Panc1 (cell line): Measurements from ENCODE around the gene TRAPPC10. TPM values are rescaled to one million over a fixed set of nuclear protein-coding genes. Genes with fewer than 3 reads are reported as not detected.

ENCODE experiments used
- ATAC-seq: fragments of 200-7000 bp; cut with Tn5 transposase; 2 replicates; pipeline ENCODE4 v1.9.1; 2020; ENCODE audit warnings: mild to moderate bottlenecking, moderate library complexity
- BruUV-seq: library from RNA; stranded (reverse); fragments of 400-500 nt; replicated peaks from 2 replicates; lab custom pipeline; 2021; lab: Mats Ljungman, UMichigan
- CTCF ChIA-PET: fragments of 300-600 bp; sonication (Branson Sonifier 250); formaldehyde crosslinking; loops from one replicate; lab custom pipeline; 2022; ENCODE audit warnings: antibody characterized with exemption; lab: Charles Lee
- POLR2A ChIA-PET: fragments of 300-600 bp; sonication (Branson Sonifier 250); formaldehyde crosslinking; loops from one replicate; lab custom pipeline; 2022; ENCODE audit warnings: antibody characterized with exemption; lab: Charles Lee
- DNase-seq: peaks from one replicate; pipeline ENCODE4 v3.0.0-alpha.2; 2010; ENCODE audit warnings: low read depth, low spot score
- H3K27ac ChIP-seq: 2 replicates; pipeline ENCODE4 v1.5.1; 2011; ENCODE audit warnings: mild to moderate bottlenecking, low read length, inconsistent platforms
- H3K27me3 ChIP-seq: fragments of 200-500 bp; sonication (Bioruptor generic); 2 replicates; pipeline ENCODE4 v1.6.0; 2014; ENCODE audit warnings: low read length, inconsistent platforms; ENCODE audit not compliant: control insufficient read depth, insufficient read depth
- H3K36me3 ChIP-seq: fragments of 200-500 bp; sonication (Bioruptor generic); 2 replicates; pipeline ENCODE4 v1.5.1; 2014; ENCODE audit warnings: inconsistent platforms, mild to moderate bottlenecking, low read length, moderate library complexity; ENCODE audit not compliant: control insufficient read depth, insufficient read depth
- H3K4me1 ChIP-seq: 2 replicates; pipeline ENCODE4 v1.5.1; 2011; ENCODE audit warnings: inconsistent platforms, mild to moderate bottlenecking, low read length, moderate library complexity; ENCODE audit not compliant: control insufficient read depth, insufficient read depth
- H3K4me3 ChIP-seq, 2 experiments: 2 replicates each; pipeline ENCODE4 v1.5.1; 2011 to 2012; ENCODE audit warnings: low read depth in 2 of 2, low read length in 2 of 2, mild to moderate bottlenecking in 2 of 2, inconsistent platforms in 1 of 2, moderate library complexity in 1 of 2
- H3K9me3 ChIP-seq: fragments of 200-500 bp; sonication (Bioruptor generic); 2 replicates; pipeline ENCODE4 v1.5.1; 2014; ENCODE audit warnings: low read depth, mild to moderate bottlenecking, inconsistent platforms, low read length, moderate library complexity; ENCODE audit not compliant: control insufficient read depth, insufficient read depth
- POLR2AphosphoS5 ChIP-seq: IDR thresholded peaks from 2 replicates; pipeline ENCODE4 v1.6.1; 2012; ENCODE audit warnings: mild to moderate bottlenecking, low read depth, low read length, moderate library complexity
- SIN3A ChIP-seq: IDR thresholded peaks from 2 replicates; pipeline ENCODE4 v1.6.1; 2012; ENCODE audit warnings: low read depth, mild to moderate bottlenecking, low read length, moderate library complexity, borderline replicate concordance; ENCODE audit not compliant: insufficient read depth
- TCF7L2 ChIP-seq: IDR thresholded peaks from 2 replicates; pipeline ENCODE4 v1.6.1; 2011; ENCODE audit warnings: mild to moderate bottlenecking, low read depth, low read length, inconsistent platforms
- in situ Hi-C: cut with HindIII; loops from 2 replicates; pipeline ENCODE4 v1.10.0; 2016; ENCODE audit warnings: low sequenced_read_pairs, low pct_unique_long_range_greater_than_20kb
- intact Hi-C: fragments of 100-400 bp; cut with micrococcal nuclease; formaldehyde crosslinking; loops from one replicate; pipeline ENCODE4 v1.10.0; 2022; ENCODE audit not compliant: unreplicated experiment
- total RNA-seq: library from RNA; stranded (reverse); gene quantifications from one replicate; pipeline ENCODE4 v1.2.1, GENCODE V29; 2021; ENCODE audit not compliant: unreplicated experiment
- TF ChIP-seq, protein P1 (sequence below), 2 experiments: IDR thresholded peaks; 2 replicates each; pipeline ENCODE4 v1.6.1; 2011 to 2012; ENCODE audit warnings: low read depth in 2 of 2, control low read depth in 1 of 2, low read length in 1 of 2, mild to moderate bottlenecking in 1 of 2, moderate library complexity in 1 of 2; ENCODE audit not compliant: insufficient read depth in 1 of 2
- TF ChIP-seq, protein P2 (sequence below): fragments of 450-650 bp; IDR thresholded peaks from 2 replicates; pipeline ENCODE4 v1.5.1; 2017; ENCODE audit warnings: mild to moderate bottlenecking

The TRAPPC10 gene
- total RNA-seq, 1 experiment from 2014 or later: 34.5 TPM

DNA sequence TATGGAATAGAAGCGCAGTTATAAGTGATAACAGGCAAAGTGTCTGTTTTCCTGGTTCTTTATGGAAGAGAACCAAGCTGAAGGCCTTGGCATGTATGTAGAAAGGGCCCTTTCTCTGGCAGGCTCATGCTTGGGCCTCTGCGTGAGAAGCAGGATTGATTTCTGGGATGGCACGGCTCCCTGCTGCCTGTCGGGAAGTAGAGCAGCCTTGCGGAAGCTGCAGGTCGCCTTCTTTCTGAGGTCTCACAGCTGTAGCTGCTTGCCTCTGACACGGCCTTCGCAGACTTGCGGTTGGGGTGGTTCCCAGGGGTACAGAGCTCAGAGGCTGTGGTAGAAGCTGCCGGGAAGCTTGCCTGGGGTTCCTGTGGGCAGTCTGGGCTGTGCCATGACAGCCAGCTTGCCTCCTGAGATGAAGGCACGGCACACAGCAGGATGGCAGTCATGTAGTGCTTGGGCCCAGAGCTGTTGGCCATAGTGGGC lies 39.4 kb downstream of the TRAPPC10 start:
- intact Hi-C loops: no loop called here
- Histone ChIP-seq H3K36me3 (no peaks in the 10 kb centered on the region), H3K27me3 (no peaks in the 10 kb centered on the region), H3K4me3 (no peak overlapping the region), H3K27ac (no peak overlapping the region), H3K4me1 (no peaks in the 10 kb centered on the region), H3K9me3 (no peaks in the 10 kb centered on the region)
- TF ChIP-seq TCF7L2 (no peak), POLR2AphosphoS5 (no peak), SIN3A (no peak)
- TF ChIP-seq, protein P1, sequence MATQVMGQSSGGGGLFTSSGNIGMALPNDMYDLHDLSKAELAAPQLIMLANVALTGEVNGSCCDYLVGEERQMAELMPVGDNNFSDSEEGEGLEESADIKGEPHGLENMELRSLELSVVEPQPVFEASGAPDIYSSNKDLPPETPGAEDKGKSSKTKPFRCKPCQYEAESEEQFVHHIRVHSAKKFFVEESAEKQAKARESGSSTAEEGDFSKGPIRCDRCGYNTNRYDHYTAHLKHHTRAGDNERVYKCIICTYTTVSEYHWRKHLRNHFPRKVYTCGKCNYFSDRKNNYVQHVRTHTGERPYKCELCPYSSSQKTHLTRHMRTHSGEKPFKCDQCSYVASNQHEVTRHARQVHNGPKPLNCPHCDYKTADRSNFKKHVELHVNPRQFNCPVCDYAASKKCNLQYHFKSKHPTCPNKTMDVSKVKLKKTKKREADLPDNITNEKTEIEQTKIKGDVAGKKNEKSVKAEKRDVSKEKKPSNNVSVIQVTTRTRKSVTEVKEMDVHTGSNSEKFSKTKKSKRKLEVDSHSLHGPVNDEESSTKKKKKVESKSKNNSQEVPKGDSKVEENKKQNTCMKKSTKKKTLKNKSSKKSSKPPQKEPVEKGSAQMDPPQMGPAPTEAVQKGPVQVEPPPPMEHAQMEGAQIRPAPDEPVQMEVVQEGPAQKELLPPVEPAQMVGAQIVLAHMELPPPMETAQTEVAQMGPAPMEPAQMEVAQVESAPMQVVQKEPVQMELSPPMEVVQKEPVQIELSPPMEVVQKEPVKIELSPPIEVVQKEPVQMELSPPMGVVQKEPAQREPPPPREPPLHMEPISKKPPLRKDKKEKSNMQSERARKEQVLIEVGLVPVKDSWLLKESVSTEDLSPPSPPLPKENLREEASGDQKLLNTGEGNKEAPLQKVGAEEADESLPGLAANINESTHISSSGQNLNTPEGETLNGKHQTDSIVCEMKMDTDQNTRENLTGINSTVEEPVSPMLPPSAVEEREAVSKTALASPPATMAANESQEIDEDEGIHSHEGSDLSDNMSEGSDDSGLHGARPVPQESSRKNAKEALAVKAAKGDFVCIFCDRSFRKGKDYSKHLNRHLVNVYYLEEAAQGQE (IDR thresholded peaks at IDR 0.05; ENCODE audit: insufficient read depth in 1 of 2, low read depth in 2 of 2, low read length in 1 of 2): no peak
- TF ChIP-seq, protein P2, sequence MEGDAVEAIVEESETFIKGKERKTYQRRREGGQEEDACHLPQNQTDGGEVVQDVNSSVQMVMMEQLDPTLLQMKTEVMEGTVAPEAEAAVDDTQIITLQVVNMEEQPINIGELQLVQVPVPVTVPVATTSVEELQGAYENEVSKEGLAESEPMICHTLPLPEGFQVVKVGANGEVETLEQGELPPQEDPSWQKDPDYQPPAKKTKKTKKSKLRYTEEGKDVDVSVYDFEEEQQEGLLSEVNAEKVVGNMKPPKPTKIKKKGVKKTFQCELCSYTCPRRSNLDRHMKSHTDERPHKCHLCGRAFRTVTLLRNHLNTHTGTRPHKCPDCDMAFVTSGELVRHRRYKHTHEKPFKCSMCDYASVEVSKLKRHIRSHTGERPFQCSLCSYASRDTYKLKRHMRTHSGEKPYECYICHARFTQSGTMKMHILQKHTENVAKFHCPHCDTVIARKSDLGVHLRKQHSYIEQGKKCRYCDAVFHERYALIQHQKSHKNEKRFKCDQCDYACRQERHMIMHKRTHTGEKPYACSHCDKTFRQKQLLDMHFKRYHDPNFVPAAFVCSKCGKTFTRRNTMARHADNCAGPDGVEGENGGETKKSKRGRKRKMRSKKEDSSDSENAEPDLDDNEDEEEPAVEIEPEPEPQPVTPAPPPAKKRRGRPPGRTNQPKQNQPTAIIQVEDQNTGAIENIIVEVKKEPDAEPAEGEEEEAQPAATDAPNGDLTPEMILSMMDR: no peak
- DNase-seq (no peak), ATAC-seq (no peak)
- in situ Hi-C loops: no loop called here
- CTCF ChIA-PET: no interaction called here
- POLR2A ChIA-PET: no interaction called here
- no TSS peak for BruUV-seq

DNA sequence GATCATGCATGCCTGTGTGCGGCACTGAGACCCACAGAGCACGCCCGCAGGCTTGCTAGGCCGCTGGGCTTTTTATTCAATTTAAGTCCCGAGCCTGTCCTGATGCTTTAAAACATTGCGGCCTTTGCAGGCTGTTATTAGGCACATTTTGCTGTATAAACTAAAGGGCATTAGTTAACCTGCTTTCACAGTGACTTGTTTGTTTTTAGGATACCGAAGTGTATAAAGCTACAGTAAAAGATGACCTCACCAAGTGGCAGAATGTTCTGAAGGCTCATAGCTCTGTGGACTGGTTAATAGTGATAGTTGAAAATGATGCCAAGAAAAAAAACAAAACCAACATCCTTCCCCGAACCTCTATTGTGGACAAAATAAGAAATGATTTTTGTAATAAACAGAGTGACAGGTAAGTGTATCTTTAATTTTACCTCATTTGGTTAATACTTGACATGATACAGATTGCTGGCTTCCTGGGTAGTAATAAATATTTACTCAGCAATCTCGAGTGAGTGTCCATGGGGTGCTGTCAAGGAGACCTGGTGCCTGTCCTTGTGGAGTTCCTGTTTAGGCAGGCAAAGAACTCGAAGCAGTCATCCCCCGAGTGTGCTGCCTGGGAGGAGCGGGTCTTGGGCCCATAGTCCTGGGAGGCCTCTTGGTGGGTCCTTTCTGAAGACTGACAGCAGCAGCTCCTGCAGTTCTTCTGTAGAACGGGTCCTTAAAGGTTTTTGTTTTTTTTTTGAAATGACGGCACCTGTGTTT lies 40.1 kb downstream of the TRAPPC10 start:
- ChIA-PET CTCF (no interaction called here), POLR2A (no interaction called here)

More for the DNA sequence above, 40.1 kb downstream of the TRAPPC10 start:
- Histone ChIP-seq H3K27me3 (no peaks in the 10 kb centered on the region), H3K36me3 (no peaks in the 10 kb centered on the region), H3K27ac (no peak overlapping the region), H3K4me1 (no peaks in the 10 kb centered on the region), H3K9me3 (no peaks in the 10 kb centered on the region), H3K4me3 (no peak overlapping the region)
- no TSS peak for BruUV-seq
- DNase-seq: no peak
- ATAC-seq: no peak
- in situ Hi-C loops: no loop called here
- intact Hi-C loops: no loop called here
- TF ChIP-seq, protein P1 (IDR thresholded peaks at IDR 0.05; ENCODE audit: insufficient read depth in 1 of 2, low read depth in 2 of 2, low read length in 1 of 2): no peak
- TF ChIP-seq TCF7L2 (no peak), POLR2AphosphoS5 (no peak), SIN3A (no peak)
- TF ChIP-seq, protein P2: no peak
